A549 (cell line): ENCODE results near the gene SLC16A5. TPM values are rescaled to one million over a fixed set of nuclear protein-coding genes. Genes with fewer than 3 reads are reported as not detected.

Source experiments
- BHLHE40 ChIP-seq: IDR thresholded peaks from 2 replicates; pipeline ENCODE4 v1.6.1; 2012; ENCODE audit warnings: low read depth, low read length, inconsistent platforms
- FOXS1 ChIP-seq: fragments of 250-450 bp; sonication (Bioruptor Pico); IDR thresholded peaks from 2 replicates; pipeline ENCODE4 v1.5.0; 2020; ENCODE audit warnings: mild to moderate bottlenecking, moderate library complexity
- GATA3 ChIP-seq: IDR thresholded peaks from 2 replicates; pipeline ENCODE4 v1.6.1; 2012; ENCODE audit warnings: borderline replicate concordance
- HOXB13 ChIP-seq: fragments of 250-450 bp; sonication (Bioruptor Pico); IDR thresholded peaks from 2 replicates; pipeline ENCODE4 v1.5.0; 2020; ENCODE audit warnings: low read depth, mild to moderate bottlenecking, moderate library complexity
- HOXB5 ChIP-seq: fragments of 250-450 bp; sonication (Bioruptor Pico); IDR thresholded peaks from 2 replicates; pipeline ENCODE4 v1.5.0; 2020; ENCODE audit warnings: mild to moderate bottlenecking, moderate library complexity
- KDM5A ChIP-seq: fragments of 200-600 bp; sonication (generic); IDR thresholded peaks from 2 replicates; pipeline ENCODE4 v1.6.1; 2016; ENCODE audit warnings: antibody characterized with exemption, mild to moderate bottlenecking
- RAD21 ChIP-seq, 2 experiments: fragments of >200 bp in 1 of 2; sonication (Bioruptor Twin) in 1 of 2; formaldehyde crosslinking in 1 of 2; IDR thresholded peaks in 1 of 2; conservative IDR thresholded peaks in 1 of 2; 2 replicates in 1 of 2; 3 replicates in 1 of 2; pipeline ENCODE4 v1.6.1; 2012 to 2018; ENCODE audit warnings: inconsistent platforms in 1 of 2
- TP53 ChIP-seq: fragments of 250-450 bp; sonication (Bioruptor Pico); IDR thresholded peaks from 2 replicates; pipeline ENCODE4 v1.5.0; 2021; ENCODE audit warnings: mild to moderate bottlenecking, moderate library complexity
- polyA plus RNA-seq, 4 experiments: library from polyadenylated mRNA; depleted of rRNA in 3 of 4; stranded (reverse); fragments of >200 nt; fragmentation: RNase III in 1 of 4; extraction: RNeasy Plus Mini Kit Qiagen cat#74134 plus additional on column Dnase treatment in 1 of 4; gene quantifications; 2 replicates in 3 of 4; 3 replicates in 1 of 4; pipeline ENCODE4 v1.2.3, GENCODE V29; 2011 to 2017
- TF ChIP-seq, protein P1 (sequence below): fragments of >200 bp; sonication (Bioruptor Twin); formaldehyde crosslinking; IDR thresholded peaks from 3 replicates; pipeline ENCODE4 v1.5.1; 2016
- TF ChIP-seq, protein P2 (sequence below): fragments of 150-350 bp; IDR thresholded peaks from 2 replicates; pipeline ENCODE4 v1.6.1; 2014; ENCODE audit warnings: low read depth, mild to moderate bottlenecking, low read length
- TF ChIP-seq, protein P3 (sequence below): fragments of 450-650 bp; IDR thresholded peaks from 2 replicates; pipeline ENCODE4 v1.6.1; 2014; ENCODE audit warnings: antibody characterized with exemption
- TF ChIP-seq, protein P4 (sequence below): IDR thresholded peaks from 2 replicates; pipeline ENCODE4 v1.6.1; 2012
- TF ChIP-seq, protein P5 (sequence below): fragments of 200-600 bp; sonication (generic); IDR thresholded peaks from 2 replicates; pipeline ENCODE4 v1.6.1; 2016; ENCODE audit warnings: antibody characterized with exemption, mild to moderate bottlenecking, moderate library complexity
- TF ChIP-seq, protein P6 (sequence below): IDR thresholded peaks from 2 replicates; pipeline ENCODE4 v1.6.1; 2012; ENCODE audit warnings: low read depth, borderline replicate concordance

Gene SLC16A5
- polyA plus RNA-seq, 2 of the 4 experiments (the other 2 are of a cell fraction), result 19.0 to 27.2 TPM

DNA sequence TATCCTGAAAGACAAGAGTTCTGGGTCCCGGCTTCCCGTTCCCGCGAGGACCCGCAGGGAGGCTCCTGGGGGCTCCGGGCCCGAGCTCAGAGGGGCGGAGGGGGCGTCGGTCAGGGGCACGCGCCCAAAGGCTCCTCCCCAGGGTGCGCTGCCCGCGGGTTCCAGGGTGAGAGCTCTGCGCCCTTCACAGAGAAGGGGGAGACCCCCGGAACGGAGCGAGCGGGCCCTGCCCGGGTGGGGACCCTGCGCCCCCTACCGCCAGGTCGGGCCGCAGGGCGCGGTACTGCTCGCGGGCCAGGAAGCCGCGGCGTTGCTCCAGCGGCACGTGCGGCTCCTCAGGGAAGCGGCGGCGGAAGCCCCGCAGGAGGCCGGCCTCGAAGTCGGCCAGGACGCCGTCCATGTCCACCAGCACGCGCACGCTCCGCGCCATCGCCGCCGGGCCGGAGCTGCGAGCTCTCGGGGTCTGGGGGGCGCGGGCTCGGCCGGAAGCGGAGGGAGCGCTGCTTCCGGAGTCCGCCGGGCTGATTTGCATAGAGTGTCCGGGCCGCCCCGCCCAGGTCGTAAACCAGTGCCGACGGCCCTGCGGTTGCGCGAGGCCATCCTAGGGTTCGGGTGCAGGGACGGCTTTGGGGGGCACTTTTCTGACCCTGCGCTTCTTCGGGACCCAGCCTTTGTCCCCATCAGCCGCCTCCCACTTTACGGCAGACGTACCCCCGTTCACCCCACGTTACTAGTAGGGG lies 43.7 kb downstream of the SLC16A5 start, which contains the start of gene NT5C (continued):
- TF ChIP-seq, protein P1, sequence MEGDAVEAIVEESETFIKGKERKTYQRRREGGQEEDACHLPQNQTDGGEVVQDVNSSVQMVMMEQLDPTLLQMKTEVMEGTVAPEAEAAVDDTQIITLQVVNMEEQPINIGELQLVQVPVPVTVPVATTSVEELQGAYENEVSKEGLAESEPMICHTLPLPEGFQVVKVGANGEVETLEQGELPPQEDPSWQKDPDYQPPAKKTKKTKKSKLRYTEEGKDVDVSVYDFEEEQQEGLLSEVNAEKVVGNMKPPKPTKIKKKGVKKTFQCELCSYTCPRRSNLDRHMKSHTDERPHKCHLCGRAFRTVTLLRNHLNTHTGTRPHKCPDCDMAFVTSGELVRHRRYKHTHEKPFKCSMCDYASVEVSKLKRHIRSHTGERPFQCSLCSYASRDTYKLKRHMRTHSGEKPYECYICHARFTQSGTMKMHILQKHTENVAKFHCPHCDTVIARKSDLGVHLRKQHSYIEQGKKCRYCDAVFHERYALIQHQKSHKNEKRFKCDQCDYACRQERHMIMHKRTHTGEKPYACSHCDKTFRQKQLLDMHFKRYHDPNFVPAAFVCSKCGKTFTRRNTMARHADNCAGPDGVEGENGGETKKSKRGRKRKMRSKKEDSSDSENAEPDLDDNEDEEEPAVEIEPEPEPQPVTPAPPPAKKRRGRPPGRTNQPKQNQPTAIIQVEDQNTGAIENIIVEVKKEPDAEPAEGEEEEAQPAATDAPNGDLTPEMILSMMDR, result peak; percentile 95
- TF ChIP-seq, protein P2, sequence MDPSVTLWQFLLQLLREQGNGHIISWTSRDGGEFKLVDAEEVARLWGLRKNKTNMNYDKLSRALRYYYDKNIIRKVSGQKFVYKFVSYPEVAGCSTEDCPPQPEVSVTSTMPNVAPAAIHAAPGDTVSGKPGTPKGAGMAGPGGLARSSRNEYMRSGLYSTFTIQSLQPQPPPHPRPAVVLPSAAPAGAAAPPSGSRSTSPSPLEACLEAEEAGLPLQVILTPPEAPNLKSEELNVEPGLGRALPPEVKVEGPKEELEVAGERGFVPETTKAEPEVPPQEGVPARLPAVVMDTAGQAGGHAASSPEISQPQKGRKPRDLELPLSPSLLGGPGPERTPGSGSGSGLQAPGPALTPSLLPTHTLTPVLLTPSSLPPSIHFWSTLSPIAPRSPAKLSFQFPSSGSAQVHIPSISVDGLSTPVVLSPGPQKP, result no peak
- TF ChIP-seq RAD21 (conservative IDR thresholded peaks at IDR 0.05 in 1 of 2, IDR thresholded peaks at IDR 0.05 in 1 of 2) (peak; percentile 58 to 77), KDM5A (peak; percentile 67), HOXB13 (CRISPR knock-in tag) (peak; percentile 55; the same call in 1 of the 2 replicates), GATA3 (peak; percentile 16; the same call in 1 of the 2 replicates), HOXB5 (CRISPR knock-in tag) (0 out of 2 replicates have a peak, but pooled peaks have one; percentile 80), TP53 (CRISPR knock-in tag) (peak; percentile 91; the same call in 1 of the 2 replicates), FOXS1 (CRISPR knock-in tag) (no peak), BHLHE40 (peak; percentile 97)
- TF ChIP-seq, protein P3, sequence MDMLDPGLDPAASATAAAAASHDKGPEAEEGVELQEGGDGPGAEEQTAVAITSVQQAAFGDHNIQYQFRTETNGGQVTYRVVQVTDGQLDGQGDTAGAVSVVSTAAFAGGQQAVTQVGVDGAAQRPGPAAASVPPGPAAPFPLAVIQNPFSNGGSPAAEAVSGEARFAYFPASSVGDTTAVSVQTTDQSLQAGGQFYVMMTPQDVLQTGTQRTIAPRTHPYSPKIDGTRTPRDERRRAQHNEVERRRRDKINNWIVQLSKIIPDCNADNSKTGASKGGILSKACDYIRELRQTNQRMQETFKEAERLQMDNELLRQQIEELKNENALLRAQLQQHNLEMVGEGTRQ, result no peak
- TF ChIP-seq, protein P4, sequence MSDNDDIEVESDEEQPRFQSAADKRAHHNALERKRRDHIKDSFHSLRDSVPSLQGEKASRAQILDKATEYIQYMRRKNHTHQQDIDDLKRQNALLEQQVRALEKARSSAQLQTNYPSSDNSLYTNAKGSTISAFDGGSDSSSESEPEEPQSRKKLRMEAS, result peak; percentile 90
- TF ChIP-seq, protein P5, sequence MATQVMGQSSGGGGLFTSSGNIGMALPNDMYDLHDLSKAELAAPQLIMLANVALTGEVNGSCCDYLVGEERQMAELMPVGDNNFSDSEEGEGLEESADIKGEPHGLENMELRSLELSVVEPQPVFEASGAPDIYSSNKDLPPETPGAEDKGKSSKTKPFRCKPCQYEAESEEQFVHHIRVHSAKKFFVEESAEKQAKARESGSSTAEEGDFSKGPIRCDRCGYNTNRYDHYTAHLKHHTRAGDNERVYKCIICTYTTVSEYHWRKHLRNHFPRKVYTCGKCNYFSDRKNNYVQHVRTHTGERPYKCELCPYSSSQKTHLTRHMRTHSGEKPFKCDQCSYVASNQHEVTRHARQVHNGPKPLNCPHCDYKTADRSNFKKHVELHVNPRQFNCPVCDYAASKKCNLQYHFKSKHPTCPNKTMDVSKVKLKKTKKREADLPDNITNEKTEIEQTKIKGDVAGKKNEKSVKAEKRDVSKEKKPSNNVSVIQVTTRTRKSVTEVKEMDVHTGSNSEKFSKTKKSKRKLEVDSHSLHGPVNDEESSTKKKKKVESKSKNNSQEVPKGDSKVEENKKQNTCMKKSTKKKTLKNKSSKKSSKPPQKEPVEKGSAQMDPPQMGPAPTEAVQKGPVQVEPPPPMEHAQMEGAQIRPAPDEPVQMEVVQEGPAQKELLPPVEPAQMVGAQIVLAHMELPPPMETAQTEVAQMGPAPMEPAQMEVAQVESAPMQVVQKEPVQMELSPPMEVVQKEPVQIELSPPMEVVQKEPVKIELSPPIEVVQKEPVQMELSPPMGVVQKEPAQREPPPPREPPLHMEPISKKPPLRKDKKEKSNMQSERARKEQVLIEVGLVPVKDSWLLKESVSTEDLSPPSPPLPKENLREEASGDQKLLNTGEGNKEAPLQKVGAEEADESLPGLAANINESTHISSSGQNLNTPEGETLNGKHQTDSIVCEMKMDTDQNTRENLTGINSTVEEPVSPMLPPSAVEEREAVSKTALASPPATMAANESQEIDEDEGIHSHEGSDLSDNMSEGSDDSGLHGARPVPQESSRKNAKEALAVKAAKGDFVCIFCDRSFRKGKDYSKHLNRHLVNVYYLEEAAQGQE, result peak; percentile 65
- TF ChIP-seq, protein P6, sequence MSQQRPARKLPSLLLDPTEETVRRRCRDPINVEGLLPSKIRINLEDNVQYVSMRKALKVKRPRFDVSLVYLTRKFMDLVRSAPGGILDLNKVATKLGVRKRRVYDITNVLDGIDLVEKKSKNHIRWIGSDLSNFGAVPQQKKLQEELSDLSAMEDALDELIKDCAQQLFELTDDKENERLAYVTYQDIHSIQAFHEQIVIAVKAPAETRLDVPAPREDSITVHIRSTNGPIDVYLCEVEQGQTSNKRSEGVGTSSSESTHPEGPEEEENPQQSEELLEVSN, result peak; percentile 79
